Activated naive CD4-positive, alpha-beta T cell treated with anti-CD3 and anti-CD28 coated beads for 36 hours (primary cell): ENCODE measurements around the gene LIX1L. TPM values are rescaled to one million over a fixed set of nuclear protein-coding genes. Genes with fewer than 3 reads are reported as not detected.

ENCODE experiments used
- CTCF ChIA-PET: fragments of 350-600 bp; sonication (Branson Sonifier 250); formaldehyde crosslinking; loops from one replicate; lab custom pipeline; 2021; ENCODE audit warnings: antibody characterized with exemption; lab: Charles Lee
- DNase-seq: peaks from one replicate; pipeline ENCODE4 v3.0.0-alpha.2; 2020
- H3K27ac Mint-ChIP-seq: one replicate; pipeline ENCODE4 v1.8.0; 2021; ENCODE audit warnings: mild to moderate bottlenecking, mixed read lengths
- H3K27me3 Mint-ChIP-seq: one replicate; pipeline ENCODE4 v1.8.0; 2021; ENCODE audit warnings: low read depth, mixed read lengths
- H3K36me3 Mint-ChIP-seq: one replicate; pipeline ENCODE4 v1.8.0; 2021; ENCODE audit warnings: low read depth, mixed read lengths
- H3K4me1 Mint-ChIP-seq: one replicate; pipeline ENCODE4 v1.8.0; 2021; ENCODE audit warnings: low read depth, mixed read lengths
- H3K4me3 Mint-ChIP-seq: one replicate; pipeline ENCODE4 v1.8.0; 2021; ENCODE audit warnings: mild to moderate bottlenecking, moderate library complexity, mixed read lengths
- H3K9me3 Mint-ChIP-seq: one replicate; pipeline ENCODE4 v1.8.0; 2021; ENCODE audit warnings: mixed read lengths
- intact Hi-C: fragments of 100-400 bp; cut with micrococcal nuclease; formaldehyde crosslinking; loops from one replicate; pipeline ENCODE4 v1.15.1; 2023
- total RNA-seq, 2 experiments: library from RNA; stranded (reverse); gene quantifications; one replicate each; pipeline ENCODE4 v1.2.3, GENCODE V29; 2021

LIX1L gene
- total RNA-seq, 2 experiments from 2014 or later = 43.6 to 44.3 TPM

- Mint-ChIP-seq H3K27me3 (peaks cover 16% of the 10 kb centered on the region), H3K27ac (no peak within 1 kb of the TSS), H3K4me3 (peak within 1 kb of the TSS; percentile 79), H3K36me3 (no peaks in the 10 kb centered on the region), H3K9me3 (no peaks in the 10 kb centered on the region), H3K4me1 (peaks cover 14% of the 10 kb centered on the region)
- CTCF ChIA-PET = interaction anchor here (1.0 to 4.5 kb wide), 3 partner anchors 13 to 121 kb away, joined by 3 to 18 read pairs (median 4); partner anchors contain the start of gene NUDT17
- intact Hi-C loops = loop anchor here (1.0 to 2.0 kb wide), 2 partner anchors 27 to 41 kb away; partner anchors contain the start of genes NUDT17 and PIAS3
- peak; percentile 89 for DNase-seq
These were observed 72.0 kb downstream of the LIX1L start, which contains the start of gene ANKRD35 for GRCh38 chr1:145885738-145886287. ANKRD35 (minus strand) TSS chr1:145885866; CDS start chr1:145885758, 108 bp downstream.

GRCh38 chr1:145884675-145885074 lies 73.1 kb downstream of the LIX1L start:
- Mint-ChIP-seq H3K9me3 (no peaks in the 10 kb centered on the region), H3K27me3 (peaks cover 16% of the 10 kb centered on the region), H3K4me1 (peaks cover 14% of the 10 kb centered on the region), H3K36me3 (no peaks in the 10 kb centered on the region), H3K27ac (no peak overlapping the region), H3K4me3 (peak overlapping the region; percentile 79)
- CTCF ChIA-PET = interaction anchor here (1.3 to 4.5 kb wide), 2 partner anchors 12 to 39 kb away, joined by 4 to 18 read pairs; partner anchors contain the start of gene NUDT17
- DNase-seq = no peak
- intact Hi-C loops = loop anchor here (2.0 kb wide), 1 partner anchor 26 kb away; the partner anchor contains the start of gene PIAS3

Other genes starting within 250 kb of the LIX1L start
- gene CD160, start 238.5 kb downstream of the LIX1L start, total RNA-seq = not detected
- gene RNF115, start 133.9 kb downstream of the LIX1L start, total RNA-seq = 1 to 10 TPM; 7.5 to 8.0 TPM
- 10 to 100 TPM; 18.8 to 19.2 TPM for gene POLR3C, start 133.8 kb downstream of the LIX1L start, total RNA-seq
- 1 to 10 TPM; 3.2 to 3.4 TPM for gene NUDT17, start 112.4 kb downstream of the LIX1L start, total RNA-seq
- 10 to 100 TPM; 19.1 to 19.6 TPM for gene PIAS3, start 98.9 kb downstream of the LIX1L start, total RNA-seq
- under 1 TPM; 0.19 to 0.20 TPM for gene ANKRD35, start 72.2 kb downstream of the LIX1L start, total RNA-seq
- under 1 TPM; 0.41 to 0.54 TPM for gene ITGA10, start 48.0 kb downstream of the LIX1L start, total RNA-seq
- gene PEX11B, start 39.3 kb downstream of the LIX1L start, total RNA-seq = 10 to 100 TPM; 18.0 to 19.0 TPM
- 100 to 1,000 TPM; 241 to 242 TPM for gene RBM8A, start 30.5 kb downstream of the LIX1L start, total RNA-seq
- 1 to 10 TPM; 3.7 to 4.3 TPM for gene ANKRD34A, start 6.6 kb upstream of the LIX1L start, total RNA-seq
- 10 to 100 TPM; 32.0 to 34.0 TPM for gene POLR3GL, start 6.7 kb upstream of the LIX1L start, total RNA-seq
- gene TXNIP, start 38.6 kb upstream of the LIX1L start, total RNA-seq = 10 to 100 TPM; 86.0 to 91.1 TPM
- not detected for gene HJV, start 63.7 kb upstream of the LIX1L start, total RNA-seq
- gene NBPF10, start 186.8 kb upstream of the LIX1L start, total RNA-seq = 1 to 10 TPM; 1.3 to 1.4 TPM